GM19397 (cell line): ENCODE results near the gene VPS13D.

Source experiments
- ATAC-seq: cut with Tn5 transposase; IDR thresholded peaks from one replicate; pipeline ENCODE4 v1.9.1; 2021; ENCODE audit warnings: mild to moderate bottlenecking, moderate library complexity; ENCODE audit not compliant: unreplicated experiment

VPS13D gene

DNA sequence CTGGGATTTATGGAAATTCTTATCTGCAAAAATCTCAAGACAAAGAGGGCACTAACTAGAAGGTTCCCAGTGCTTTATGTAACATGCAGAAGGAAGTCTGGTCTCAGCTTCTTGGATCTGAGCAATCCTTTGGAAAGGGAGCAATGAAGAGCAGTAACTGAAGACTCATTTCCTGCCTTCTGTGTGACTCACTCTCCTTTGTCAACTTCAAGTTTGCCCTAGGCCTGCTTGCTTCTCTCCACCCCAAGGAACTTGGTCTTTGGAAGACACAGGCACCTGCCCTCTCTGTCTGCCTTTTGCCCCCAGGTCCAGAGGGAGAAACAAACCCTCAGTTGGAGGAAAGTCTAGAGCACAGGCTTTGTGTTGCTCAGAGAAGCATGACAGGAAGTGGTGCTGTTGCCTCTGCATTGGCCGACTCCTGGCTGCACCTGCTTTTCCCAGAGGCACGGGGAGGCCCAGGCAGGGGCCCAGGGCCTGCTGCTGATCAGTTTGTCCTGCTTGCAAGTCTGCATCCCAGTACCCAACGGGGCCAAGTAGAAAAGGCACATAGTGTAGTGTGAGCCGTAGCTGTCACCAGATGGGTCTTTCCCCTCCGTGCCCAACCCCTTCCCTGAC is 251.0 kb downstream of the VPS13D start:
- no peak for ATAC-seq

DNA sequence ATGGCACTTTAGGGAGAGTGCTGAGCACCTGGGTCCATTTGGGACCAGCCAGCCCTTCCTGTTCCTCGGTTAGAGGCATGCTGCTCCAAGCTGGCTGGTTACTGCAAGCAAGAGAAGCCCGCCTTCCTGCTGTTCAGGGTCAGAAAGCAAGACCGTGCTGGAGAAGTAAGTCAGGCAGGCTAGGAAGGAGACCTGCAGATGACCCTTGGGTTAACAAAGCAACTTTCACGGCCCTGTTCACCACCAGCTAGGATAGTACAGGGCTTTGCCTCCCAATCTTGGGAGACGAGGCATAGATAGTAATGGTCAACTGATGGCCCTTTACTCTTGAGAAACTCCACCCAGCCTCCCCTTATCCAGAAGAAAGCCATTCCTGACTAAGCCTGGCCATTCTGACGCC is 252.1 kb downstream of the VPS13D start:
- no peak for ATAC-seq

DNA sequence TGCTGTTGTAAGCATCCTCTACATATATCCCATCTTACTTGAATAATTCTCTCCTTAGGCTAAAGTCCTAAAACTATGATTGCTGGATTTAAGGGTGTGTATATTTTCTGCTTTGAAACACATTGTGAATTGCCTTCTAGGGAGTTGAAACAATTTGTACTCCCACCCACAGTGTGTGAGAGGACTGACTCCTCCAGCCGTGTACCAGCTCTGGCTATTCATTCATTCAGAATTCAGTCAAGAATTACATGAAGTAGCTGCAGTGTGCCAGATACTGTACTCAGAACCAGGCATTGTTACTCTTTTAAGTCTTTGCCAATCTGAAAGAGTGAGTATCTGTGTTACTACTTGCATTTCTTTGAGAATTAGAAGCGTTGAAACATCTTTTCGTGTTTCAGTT is 253.2 kb downstream of the VPS13D start:
- no peak for ATAC-seq

DNA sequence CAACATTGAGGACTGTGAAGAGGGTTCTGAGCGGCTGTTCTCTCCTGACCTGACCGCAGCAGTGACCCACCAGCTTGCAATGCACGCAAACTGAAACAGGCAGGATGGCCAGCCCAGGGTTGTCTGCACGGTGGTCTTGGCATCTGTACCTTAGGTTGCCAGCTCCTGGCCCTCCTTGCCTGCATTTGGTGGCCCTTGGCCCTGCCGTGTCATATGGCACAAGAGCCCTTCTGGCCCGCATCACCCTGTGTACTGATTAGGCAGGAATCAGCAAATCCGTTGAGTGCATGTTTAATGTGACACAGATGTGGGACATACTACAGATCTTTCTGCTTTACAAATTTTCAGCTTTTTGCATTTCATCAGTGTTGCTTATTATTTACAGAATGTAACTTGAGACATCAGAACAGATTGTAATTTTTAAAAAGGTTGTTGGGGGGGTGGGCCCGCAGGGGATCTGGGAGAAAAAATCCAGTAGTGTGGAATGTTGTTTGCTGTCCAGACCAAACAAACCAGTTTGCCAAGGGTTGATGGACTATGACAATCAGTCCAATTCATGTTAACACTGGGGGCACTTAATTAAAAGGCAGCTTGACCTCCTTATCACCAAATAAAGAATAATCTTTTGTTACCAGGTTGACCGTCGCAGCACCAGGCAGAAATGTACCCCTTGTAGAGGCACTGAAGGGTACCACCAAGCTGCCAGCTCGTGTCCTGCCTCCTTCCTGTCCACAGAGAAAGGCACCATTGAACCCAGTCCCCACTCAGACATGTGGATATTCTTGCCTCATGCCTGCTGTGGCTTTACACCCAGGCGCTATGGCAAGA is 255.6 kb downstream of the VPS13D start:
- ATAC-seq = no peak

DNA sequence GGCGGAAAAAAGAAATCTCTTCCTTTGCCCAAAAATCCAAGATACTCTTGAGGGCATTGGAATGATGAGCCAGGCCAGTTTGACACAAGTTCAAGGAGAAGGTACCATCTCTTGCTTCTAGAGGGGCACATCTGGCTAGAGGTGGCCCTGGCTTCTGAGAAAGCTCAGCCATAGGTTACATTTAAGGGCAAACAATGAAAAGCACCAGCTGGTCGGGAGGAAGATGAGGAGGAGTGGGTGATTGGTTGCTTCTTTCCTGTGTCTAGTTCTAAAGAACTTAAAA is 256.2 kb downstream of the VPS13D start:
- ATAC-seq = no peak

DNA sequence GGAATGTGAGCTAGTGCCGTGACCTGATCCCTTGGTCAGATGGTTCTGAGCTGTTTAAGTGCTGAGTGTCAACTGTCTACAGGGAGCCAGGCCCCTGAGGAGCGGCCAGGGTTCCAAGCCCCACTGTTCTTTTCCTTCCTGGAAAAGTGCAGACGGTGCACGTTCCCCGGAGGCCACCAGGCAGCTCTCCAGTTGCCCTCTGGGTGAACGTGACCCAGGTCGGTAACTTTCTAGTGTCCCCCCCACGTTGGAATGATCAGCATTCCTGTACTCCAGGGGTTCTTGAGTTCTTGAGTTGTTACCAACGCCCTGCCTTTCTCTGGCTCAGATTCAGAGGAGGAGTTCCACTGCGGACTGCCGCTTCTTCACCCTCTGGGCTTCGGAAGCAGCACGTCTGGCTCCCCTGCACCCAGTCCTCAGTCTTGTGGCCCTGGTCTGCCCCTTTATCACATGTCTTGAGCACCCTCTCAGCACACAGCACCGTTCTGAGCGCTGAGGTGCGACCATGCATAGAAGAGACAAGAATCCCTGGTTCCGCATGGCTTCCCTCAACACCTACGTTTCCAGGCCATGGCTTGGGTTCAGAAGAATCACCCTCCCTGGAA is 256.7 kb downstream of the VPS13D start:
- no peak for ATAC-seq

DNA sequence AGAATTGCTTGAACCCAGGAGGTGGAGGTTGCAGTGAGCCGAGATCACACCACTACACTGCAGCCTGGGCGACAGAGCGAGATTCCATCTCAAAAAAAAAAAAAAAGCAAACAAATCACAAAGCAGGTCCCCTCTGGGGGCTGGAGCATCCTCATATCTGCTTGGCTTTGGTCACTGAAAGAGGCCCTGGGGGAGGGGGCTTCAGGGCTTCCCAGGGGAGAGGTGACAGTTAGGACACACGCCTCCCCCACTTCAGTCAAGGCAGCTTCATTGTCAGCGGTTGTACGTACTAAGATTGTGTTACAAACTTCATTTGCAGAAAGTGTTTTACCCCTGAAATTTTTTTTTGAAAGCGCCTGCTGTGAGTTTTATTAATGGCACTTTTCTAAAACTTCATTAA is 257.7 kb downstream of the VPS13D start:
- ATAC-seq = no peak

DNA sequence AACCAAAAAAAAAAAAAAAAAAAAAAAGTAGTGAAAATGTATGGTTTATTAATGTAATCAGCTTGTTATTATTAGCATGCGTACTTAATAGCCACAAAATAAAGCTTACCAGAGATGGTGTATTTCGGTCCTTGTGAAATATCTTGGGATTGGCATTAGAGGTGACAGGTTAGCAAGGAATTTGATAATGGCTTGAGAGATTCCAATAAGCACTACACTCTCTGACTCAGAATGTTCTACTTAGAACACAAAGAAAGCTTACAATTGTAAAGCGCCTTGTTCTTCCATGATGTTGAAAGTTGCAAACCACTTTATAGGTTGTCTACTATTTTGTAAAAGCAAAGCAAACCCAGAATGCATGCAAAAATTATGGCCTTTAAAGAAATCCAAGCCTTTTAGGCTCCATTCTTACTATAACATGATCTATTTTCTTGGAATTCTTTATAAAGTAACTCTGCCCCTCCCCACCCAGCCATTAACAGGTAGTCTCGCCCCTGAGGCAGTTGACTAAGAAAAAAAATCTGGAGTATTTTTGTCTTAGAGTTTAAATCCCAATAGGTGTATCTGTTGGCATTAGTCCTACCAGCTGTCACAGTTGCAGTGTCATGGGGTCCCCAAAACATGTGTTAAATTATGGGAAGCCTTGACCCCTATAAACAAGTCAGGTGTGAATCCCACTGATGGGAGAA is 259.0 kb downstream of the VPS13D start:
- no peak for ATAC-seq

DNA sequence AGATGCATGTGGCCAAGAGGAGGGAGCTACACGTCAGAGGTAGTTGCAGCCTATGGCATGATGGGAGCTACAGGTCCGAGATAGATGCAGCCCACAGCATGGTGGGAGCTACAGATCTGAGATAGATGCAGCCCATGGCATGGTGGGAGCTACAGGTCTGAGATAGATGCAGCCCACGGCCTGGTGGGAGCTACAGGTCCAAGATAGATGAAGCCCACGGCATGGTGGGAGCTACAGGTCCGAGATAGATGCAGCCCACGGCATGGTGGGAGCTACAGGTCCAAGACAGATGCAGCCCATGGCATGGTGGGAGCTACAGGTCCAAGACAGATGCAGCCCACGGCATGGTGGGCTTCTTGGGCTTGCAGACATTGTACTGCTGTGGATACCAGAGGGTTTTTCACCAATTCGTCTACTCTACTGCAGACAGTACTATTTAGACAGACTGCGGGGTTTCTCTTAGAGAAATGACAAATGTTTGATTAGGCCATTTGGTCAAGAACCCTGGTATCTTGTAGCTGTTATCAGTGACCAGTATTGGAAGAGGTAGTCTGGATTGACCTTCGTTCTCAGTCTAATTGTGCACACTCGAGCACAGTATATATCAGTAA is 260.8 kb downstream of the VPS13D start:
- no peak for ATAC-seq

DNA sequence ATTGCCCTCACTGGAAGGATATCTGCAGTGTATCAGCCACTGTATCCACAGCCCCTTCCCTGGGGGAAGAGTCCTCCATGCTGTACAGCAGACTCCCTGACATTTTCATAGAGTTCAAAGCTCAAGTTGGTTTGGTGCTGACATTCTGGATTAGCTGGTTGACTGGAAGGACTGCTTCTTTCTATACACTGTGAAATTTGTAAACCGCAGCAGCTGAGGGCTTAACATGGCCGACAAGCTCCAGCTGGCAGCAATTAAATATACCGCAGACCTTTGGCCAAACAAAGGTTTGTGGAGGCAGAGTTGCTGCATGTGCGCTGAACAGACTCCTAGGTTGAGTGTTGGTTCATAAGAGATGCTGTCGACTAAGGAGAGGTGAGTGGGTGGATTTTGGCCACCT is 261.8 kb downstream of the VPS13D start:
- ATAC-seq = no peak

DNA sequence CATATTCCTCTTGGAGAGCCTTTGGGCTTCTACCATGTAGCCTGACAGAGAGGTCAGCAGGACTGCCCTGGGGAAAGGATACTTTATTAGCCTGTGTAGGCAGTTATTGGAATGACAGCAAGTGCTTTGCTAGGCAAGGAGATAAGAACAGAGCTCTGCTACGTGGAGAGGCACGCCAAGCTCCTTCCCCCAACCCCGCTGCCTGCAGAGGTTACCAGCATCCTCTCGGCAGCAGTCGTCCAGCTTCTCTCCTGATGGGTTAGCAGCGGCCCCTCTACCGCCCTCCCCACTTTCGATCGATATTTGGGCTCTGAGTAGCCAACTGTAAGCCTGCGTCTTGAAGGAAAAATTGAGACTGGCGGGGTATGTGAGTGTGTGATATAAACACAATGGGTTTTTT is 265.9 kb downstream of the VPS13D start:
- no peak for ATAC-seq

DNA sequence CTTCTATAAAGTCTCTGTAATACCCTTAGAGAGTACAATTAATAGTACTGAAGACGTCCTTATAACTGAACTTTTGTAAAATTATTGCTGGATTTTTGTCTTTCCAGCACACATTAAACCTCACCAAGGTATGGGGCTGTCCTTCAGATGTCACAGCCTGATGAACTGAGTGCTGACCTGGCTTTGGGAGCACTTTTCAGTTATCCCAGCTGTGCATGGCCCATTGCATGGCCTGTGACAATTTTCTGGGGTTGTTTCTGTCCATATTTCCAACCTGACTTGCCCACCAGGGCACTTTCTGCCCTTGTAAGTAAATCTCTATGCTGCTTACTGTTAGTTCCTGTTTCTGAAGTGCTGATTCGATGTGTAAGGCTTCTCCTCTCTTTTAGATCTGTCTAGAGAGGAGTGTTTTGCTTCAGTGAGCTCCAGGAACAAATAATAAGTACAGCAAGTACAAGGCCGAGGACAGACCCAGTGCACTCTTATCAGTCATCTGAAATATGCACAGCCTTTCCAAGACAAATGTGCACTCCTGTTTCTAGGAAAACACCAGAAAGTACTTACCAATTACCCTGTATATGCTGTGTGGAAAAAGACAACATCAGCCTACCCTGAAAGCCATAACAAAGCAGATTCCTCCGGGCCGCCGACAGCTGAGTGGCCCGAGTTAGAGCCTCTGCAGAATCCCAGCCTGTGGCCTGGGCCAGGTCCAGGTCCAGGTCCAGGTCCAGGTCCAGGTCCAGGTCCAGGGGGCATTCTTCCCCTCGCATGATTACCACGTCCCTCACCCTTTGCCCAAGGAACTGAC is 266.5 kb downstream of the VPS13D start:
- no peak for ATAC-seq

DNA sequence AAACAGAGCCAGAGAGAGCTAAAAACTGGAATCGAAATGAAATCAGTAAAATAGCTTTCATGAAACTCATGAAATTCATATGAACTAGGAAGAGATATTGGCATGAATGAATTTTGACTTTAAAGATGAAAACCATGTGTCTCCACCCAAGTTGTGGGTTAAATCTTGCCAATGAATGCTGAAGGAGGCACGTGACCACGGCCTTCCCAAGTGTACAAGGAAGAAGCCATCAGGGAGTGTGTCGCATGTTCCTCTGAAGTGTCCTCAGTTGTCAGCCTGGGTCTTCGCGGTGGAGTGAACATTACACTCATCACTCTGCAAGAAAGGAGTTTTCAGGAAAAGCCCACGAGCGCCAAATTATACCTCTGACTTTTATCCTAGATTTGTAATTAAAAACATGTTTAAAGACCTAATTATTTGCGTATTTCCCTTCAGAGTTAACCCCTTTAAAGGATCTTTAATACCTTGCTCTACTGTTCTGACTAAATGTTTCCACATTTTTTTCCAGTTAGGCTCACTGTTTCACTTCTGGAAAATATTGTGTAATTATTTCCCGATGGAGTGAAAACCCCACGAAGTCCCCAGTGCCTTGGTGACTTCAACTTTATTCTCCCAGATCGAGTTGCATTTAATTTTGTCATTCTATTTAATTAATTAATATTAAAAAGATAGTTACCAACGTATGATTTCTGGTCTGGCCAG is 269.9 kb downstream of the VPS13D start:
- no peak for ATAC-seq

DNA sequence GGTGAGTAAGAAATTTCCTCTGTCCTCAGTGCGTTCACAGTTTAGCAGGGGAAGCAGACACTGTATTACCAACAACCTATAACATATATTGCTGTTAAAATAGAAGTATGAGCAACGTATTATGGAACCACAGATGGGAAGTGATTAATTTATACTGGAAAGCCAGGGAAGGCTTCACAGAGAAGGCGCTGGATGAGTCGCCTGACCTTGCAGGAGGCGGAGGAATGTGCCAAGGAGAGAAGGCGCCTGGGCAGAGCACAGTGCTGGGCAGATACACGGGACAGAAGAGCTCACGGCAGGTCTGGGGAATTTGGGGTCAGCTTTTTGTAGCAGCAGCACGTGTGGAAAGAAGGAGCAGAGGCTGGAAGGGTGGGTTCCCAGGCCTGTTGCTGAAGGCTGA is 271.8 kb downstream of the VPS13D start:
- no peak for ATAC-seq

DNA sequence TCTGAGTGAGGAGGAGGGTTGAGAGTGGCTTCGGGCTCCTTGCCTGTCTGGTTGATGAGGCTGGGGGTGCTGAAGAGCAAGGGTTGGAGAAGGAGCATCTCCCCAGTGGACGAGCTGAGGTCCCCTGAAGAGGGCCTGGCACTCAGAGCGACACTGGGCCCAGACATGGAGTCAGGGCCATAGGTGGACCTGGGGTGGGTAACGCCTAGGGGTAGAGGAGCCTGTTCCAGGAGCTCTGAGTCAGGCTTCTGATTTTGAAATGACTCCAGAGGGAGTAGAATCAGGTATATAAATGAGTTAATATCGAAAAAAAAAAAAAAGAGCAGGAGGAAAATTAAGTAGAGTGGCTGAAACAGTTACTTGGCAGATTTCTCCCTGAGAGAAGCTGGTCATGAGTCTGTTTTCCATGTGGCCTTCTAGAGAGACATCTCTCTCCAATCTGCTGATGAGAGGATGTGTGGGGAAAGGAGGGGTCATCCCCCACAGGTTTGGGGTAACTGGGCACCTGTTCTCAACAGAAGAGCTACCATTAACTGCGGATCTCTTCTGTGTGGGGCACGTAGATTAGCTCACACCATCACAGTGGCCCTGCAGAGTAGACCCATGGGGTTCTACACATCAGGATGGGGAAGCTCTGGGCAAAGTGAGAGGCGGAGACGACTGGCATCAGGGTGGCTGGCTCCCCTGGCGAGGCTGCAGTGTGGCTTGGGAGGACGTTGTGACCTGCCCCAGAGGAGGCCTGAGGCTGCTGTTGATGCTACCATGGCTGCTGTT is 272.7 kb downstream of the VPS13D start:
- ATAC-seq = no peak

DNA sequence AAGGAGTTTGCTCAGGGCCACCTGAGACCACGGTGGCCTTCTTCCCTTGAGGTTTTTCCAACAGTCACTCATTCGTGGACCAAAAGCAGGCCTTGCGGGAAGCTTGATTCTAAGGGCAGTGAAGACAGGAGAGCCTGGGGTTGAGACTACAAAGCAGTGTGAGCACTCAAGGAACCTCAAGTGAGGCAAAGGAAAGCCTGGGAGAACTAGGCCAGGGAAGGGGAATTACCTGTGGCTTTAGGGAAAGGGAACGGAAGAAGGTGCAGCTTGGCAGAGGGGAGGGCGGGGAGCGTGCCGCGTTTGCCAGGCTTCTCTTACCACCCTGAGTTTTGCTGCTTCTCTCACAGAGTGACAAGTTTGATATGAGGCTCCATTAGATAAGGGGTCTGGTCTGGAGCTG is 273.9 kb downstream of the VPS13D start:
- ATAC-seq = no peak

DNA sequence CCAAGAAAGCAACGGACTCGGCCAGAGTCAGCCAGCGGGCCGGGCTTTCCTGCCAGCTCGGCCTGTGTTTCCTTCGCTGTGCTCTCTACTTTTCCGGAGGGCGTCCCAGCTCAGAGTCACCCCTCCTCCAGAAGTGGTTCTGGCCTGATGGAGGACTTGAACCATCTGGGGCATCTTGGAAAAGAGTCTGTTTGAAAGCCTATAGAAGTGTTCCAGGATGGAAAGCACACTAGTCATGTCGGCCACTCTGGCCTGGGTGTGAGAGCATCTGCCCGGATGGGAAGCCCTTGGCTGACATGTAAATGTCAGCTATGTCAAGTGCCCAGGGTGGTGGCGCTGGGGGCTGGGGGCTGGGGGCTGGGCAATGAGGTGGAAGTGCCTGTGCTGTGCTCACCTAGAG is 274.8 kb downstream of the VPS13D start:
- ATAC-seq = no peak

DNA sequence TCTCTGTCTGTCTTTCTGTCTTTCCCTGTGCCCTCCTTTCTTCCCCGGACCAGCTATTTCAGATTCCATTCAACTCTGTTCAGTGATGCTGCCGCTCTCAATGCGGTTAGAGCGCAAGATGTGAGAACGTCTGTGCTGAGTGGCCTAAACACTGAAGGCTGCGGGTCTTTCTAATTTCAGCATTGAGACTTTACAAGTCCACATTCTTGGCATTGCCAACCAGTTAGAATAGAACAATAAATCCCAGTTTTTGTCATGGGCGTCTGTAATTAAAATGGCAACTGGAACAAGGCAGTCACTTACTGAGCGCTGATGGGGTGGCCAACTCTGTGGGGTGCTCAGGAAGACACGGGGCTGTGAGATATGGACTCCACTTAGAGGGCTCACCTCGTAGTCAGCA is 275.4 kb downstream of the VPS13D start:
- no peak for ATAC-seq

DNA sequence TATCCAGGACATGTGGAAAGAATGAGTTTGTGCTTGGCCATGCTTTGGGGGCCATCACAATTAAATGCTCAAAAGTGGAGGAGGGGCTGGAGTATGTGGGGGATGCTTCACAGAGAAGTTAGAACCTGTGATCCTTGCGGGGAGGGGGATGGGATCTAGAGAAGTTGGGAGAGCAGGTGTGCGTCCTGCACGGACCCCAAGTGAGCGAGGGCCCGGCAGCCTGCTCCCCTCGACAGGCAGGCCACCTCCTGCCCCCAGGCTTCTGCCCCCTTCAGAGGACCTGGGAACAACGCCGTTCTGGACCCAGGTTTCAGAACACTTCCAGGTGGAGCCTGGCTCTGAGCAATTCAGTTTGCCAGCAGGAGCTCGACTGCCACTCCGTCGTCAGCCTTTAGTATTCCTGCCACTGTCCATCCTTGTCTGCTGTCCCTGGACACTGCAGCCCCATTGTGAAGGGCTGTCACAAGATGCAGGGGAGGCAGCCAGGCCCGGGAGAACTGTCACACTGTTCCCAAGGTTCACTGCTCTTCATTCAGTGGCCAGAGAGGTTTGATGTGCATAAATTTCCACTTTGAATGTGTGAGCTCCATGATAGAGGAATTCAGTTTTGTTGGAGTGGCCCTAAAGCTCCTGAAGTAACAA is 275.9 kb downstream of the VPS13D start:
- ATAC-seq = no peak
